Testis (tissue), 3 donors: ENCODE results near the gene RPL32. TPM values are rescaled to one million over a fixed set of nuclear protein-coding genes. Genes with fewer than 3 reads are reported as not detected.

ENCODE experiments used
- DNase-seq: peaks from one replicate; pipeline ENCODE4 v3.0.0-alpha.2; 2019
- H3K27ac ChIP-seq, 2 donors: fragments of 200-600 bp; sonication (generic); one replicate each; pipeline ENCODE4 v1.5.1; 2019
- H3K27me3 ChIP-seq: fragments of 200-600 bp; sonication (generic); one replicate; pipeline ENCODE4 v1.5.1; 2019
- H3K36me3 ChIP-seq: fragments of 200-600 bp; sonication (generic); one replicate; pipeline ENCODE4 v1.5.1; 2017; ENCODE audit warnings: low read depth; ENCODE audit errors: missing control alignments
- H3K4me1 ChIP-seq: fragments of 200-600 bp; sonication (generic); one replicate; pipeline ENCODE4 v1.5.1; 2019
- H3K4me3 ChIP-seq, 2 donors: fragments of 200-600 bp; sonication (generic); one replicate each; pipeline ENCODE4 v1.5.1; 2017 to 2019
- H3K9me3 ChIP-seq: fragments of 200-600 bp; sonication (generic); one replicate; pipeline ENCODE4 v1.5.1; 2017
- CTCF ChIP-seq, 3 experiments: fragments of 450-650 bp in 2 of 3; fragments of 200-600 bp in 1 of 3; sonication (generic) in 1 of 3; IDR thresholded peaks; one replicate each; pipeline ENCODE4 v1.5.1; 2016 to 2019; ENCODE audit warnings: antibody characterized with exemption in 3 of 3, mild to moderate bottlenecking in 2 of 3, moderate library complexity in 1 of 3
- POLR2A ChIP-seq: fragments of 450-650 bp; IDR thresholded peaks from one replicate; pipeline ENCODE4 v1.6.1; 2017; ENCODE audit warnings: antibody characterized with exemption, mild to moderate bottlenecking, moderate library complexity
- WGBS, 2 donors: methylation state at CpG; one replicate each; pipeline ENCODE4 v1.1.5; 2018; 5-methylcytosine and 5-hydroxymethylcytosine counted together
- intact Hi-C: fragments of 100-400 bp; cut with DNase I; formaldehyde crosslinking; loops from one replicate; pipeline ENCODE4 v1.15.1; 2023; ENCODE audit warnings: low total_unique reads
- polyA plus RNA-seq: library from polyadenylated mRNA; stranded (reverse); fragments of 350-450 nt; fragmentation: Illumina TruSeq; extraction: RNeasy Lipid Tissue Mini Kit (QIAGEN cat#74804); gene quantifications from one replicate; pipeline ENCODE4 v1.2.3, GENCODE V29; 2014; ENCODE audit warnings: low read depth, low replicate concordance; ENCODE audit not compliant: insufficient read depth
- total RNA-seq, 2 donors: library from RNA; depleted of rRNA; stranded (reverse); fragments of >200 nt; gene quantifications; one replicate each; pipeline ENCODE4 v1.2.3, GENCODE V29; 2016

Gene RPL32
- total and polyA plus RNA-seq, 3 donors from 2014 or later = 435 to 1,578 (median 713) TPM

- no peak for DNase-seq
- Histone ChIP-seq H3K4me3 (no peak overlapping the region), H3K4me1 (no peaks in the 10 kb centered on the region), H3K9me3 (no peaks in the 10 kb centered on the region), H3K36me3 (no peaks in the 10 kb centered on the region), H3K27ac (no peak overlapping the region), H3K27me3 (no peaks in the 10 kb centered on the region)
- TF ChIP-seq CTCF (IDR thresholded peaks at IDR 0.05) (no peak), POLR2A (no peak)
- intact Hi-C loops = no loop called here
- 88 to 89% methylated on average over 4 of the region's 4 CpGs for WGBS, 2 donors
These were observed 12.0 kb downstream of the RPL32 start for GRCh38 chr3:12829404-12829803.

- intact Hi-C loops = no loop called here
- no peaks in the 10 kb centered on the region for H3K4me1 ChIP-seq
- H3K4me3 ChIP-seq = no peak overlapping the region
- no peaks in the 10 kb centered on the region for H3K9me3 ChIP-seq
- WGBS, 2 donors = 93 to 94% methylated on average over 4 of the region's 4 CpGs
- no peaks in the 10 kb centered on the region for H3K36me3 ChIP-seq
- TF ChIP-seq CTCF (IDR thresholded peaks at IDR 0.05) = no peak
- no peak for TF ChIP-seq POLR2A
- no peaks in the 10 kb centered on the region for H3K27me3 ChIP-seq
- H3K27ac ChIP-seq = no peak overlapping the region
- no peak for DNase-seq
These were observed 12.6 kb downstream of the RPL32 start for GRCh38 chr3:12828751-12829150.

GRCh38 chr3:12825156-12825555 is 16.2 kb downstream of the RPL32 start:
- Histone ChIP-seq H3K4me1 (no peaks in the 10 kb centered on the region), H3K27me3 (no peaks in the 10 kb centered on the region), H3K9me3 (no peaks in the 10 kb centered on the region), H3K36me3 (no peaks in the 10 kb centered on the region), H3K27ac (no peak overlapping the region), H3K4me3 (no peak overlapping the region)
- WGBS, 2 donors = 77 to 82% methylated on average over 8 of the region's 8 CpGs
- intact Hi-C loops = no loop called here
- no peak for DNase-seq
- TF ChIP-seq CTCF (IDR thresholded peaks at IDR 0.05) = no peak
- TF ChIP-seq POLR2A = no peak

GRCh38 chr3:12824299-12824698 is 17.1 kb downstream of the RPL32 start:
- no peak for TF ChIP-seq POLR2A
- TF ChIP-seq CTCF (IDR thresholded peaks at IDR 0.05) = no peak
- DNase-seq = no peak
- whole genome bisulfite sequencing, 2 donors = 85 to 92% methylated on average over 7 of the region's 7 CpGs
- Histone ChIP-seq H3K36me3 (no peaks in the 10 kb centered on the region), H3K4me3 (no peak overlapping the region), H3K9me3 (no peaks in the 10 kb centered on the region), H3K4me1 (no peaks in the 10 kb centered on the region), H3K27ac (no peak overlapping the region), H3K27me3 (no peaks in the 10 kb centered on the region)
- intact Hi-C loops = no loop called here

GRCh38 chr3:12822725-12823373 is 18.5 kb downstream of the RPL32 start:
- Histone ChIP-seq H3K27ac (no peak overlapping the region), H3K27me3 (no peaks in the 10 kb centered on the region), H3K9me3 (no peaks in the 10 kb centered on the region), H3K4me1 (no peaks in the 10 kb centered on the region), H3K4me3 (no peak overlapping the region), H3K36me3 (no peaks in the 10 kb centered on the region)
- intact Hi-C loops = no loop called here
- 63 to 65% methylated on average over 8 of the region's 8 CpGs for WGBS, 2 donors
- TF ChIP-seq CTCF (IDR thresholded peaks at IDR 0.05) (no peak), POLR2A (no peak)
- DNase-seq = no peak
